T-helper 1 cell treated with Interleukin-12 subunit alpha and Interleukin-12 subunit beta and Interleukin-4 antibody, amounts not matched to agents 30 ng/mL and 1 ng/mL, for 36 hours (primary cell): ENCODE results near the gene EPN3. TPM values are rescaled to one million over a fixed set of nuclear protein-coding genes. Genes with fewer than 3 reads are reported as not detected.

Source experiments
- intact Hi-C: fragments of 100-400 bp; cut with micrococcal nuclease; formaldehyde crosslinking; loops from one replicate; pipeline ENCODE4 v1.15.1; 2024
- total RNA-seq: library from RNA; stranded (reverse); gene quantifications from 2 replicates; pipeline ENCODE4 v1.2.3, GENCODE V29; 2022

The EPN3 gene
- total RNA-seq, 1 donor from 2014 or later, result 0.05 TPM

DNA sequence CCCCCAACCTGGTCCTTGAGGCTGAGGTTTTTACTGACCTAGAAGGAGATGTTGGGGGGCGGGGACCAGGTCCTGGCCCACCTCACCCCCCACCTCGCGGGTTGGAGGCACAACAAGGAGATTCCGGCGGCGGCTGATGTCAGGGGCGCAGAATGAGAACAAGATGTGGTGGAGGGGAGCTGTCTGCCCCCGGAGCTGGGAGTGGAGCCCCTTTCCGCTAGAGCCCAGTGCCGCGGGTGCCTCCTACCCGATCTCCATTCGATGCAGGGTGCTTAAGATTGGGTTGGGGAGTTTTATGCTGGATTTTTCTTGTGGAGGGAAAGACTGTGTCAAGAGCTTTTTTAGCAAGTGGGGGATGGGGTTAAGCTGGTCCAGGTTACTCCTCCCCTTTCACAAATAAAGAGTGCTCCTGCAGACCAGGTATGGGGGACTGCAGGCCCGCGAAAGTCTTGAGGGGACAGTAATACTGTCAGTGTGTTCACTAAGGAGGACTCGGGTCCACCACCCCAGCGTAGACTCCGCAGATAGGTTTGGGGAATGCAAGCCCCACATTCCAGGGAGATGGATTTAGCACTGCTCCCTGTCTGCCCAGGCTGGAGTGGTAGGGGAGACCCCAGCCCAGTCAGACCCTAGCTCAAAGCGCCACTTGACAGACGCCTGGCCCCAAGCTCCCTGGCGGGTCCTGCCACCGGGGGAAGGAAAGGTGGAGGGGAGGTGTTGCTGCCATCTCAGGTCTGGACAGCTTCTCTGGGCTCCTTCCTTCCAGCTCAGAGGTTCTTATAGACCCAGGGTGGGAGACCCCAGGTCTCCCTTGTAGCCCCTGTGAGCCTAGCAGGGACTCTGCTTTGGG lies 29.9 kb downstream of the EPN3 start:
- intact Hi-C loops, result no loop called here

DNA sequence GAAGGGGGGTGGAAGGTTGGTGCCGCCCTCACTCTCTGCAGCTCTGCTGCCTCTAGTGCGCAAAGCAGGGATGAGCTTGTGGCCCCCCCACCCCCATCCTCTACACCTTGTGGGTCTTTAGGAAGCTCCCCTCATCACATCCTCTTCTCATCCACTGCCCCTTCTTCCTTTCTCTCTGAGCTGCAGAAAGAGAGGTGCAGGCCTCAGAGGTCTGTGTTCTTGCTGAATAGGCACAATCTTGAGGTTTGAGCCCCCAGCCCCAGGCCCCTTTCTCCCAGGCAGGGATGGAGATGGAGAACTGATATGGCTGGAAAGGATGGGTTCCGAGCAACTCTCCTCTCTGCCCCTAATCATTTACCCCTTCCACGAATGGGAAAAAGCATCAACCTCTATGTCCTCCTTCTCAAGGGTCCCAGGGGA lies 30.6 kb downstream of the EPN3 start:
- intact Hi-C loops, result no loop called here

DNA sequence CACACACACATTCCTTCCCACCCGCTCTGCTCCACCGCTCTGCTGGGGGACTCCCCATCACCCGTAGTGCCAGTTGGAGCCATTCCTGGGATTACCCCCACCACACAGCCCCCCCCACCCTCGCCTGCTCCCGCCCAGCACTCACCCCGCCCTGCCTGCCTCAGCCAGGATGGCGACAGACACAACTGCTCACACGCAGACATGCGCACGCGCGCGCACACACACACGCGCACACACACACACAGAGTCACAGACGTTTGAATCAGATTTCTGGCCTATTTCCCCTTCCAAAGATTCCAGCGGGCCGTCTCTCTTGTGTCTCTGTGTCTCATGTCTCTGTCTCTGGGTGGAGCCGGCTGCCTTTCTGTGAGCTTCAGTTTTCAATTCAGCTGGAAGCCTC lies 32.4 kb downstream of the EPN3 start:
- intact Hi-C loops, result no loop called here

GRCh38 chr17:50565402-50566350 lies 33.1 kb downstream of the EPN3 start:
- intact Hi-C loops, result no loop called here

- intact Hi-C loops, result no loop called here
These were observed 34.4 kb downstream of the EPN3 start for GRCh38 chr17:50566886-50567285.

DNA sequence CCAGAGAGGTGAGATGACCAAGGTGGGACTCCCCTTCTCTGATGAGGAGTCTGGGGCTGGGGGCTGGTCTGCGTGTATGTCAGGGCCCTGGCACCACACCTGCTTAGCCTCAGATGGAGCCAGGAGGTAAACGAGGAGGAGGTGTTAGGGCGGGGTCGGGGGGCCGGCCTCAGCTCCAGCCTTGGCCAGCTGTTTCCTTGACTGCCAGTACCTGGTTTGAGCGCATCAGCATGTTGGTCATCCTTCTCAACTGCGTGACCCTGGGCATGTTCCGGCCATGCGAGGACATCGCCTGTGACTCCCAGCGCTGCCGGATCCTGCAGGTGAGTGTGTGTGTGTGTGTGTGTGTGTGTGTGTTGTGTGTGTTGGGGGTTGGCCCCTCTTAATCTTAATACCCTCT lies 36.1 kb downstream of the EPN3 start:
- intact Hi-C loops, result no loop called here

DNA sequence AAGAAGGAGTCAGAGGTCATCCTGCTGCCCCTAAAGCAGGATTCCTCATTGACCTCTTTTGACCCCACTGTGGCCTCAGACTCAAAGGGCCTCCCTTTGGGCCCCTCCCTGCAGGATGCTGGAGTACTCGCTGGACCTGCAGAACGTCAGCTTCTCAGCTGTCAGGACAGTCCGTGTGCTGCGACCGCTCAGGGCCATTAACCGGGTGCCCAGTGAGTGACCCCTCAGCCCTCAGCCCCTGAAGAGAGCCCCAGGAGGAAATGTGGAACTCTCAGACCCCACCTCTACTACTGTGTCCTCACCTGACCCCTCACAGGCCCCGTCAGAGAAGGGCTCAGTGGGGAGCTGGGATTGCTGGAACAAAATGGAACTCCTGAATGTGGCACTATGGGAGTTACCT lies 37.1 kb downstream of the EPN3 start:
- intact Hi-C loops, result no loop called here

DNA sequence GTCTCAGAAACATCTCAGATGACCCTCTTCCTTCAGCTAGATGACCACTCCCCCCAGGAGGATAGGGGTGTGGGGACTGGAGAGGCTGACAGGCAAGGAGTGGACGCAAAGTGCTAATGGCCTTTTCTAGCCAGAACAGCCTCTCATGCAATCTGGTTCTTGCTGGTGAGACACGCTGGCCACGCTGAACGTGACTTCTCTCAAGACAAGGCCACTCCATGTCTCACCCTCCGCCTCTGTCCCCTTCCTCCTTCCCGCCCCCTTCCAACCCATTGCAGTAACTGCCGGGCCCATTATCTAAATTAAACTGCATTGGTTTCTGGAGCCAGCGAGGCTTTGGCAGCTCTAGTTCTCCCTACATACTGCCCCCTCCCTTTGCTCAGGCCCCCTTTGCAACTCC lies 37.5 kb downstream of the EPN3 start:
- intact Hi-C loops, result no loop called here

GRCh38 chr17:50570528-50570927 lies 38.0 kb downstream of the EPN3 start:
- intact Hi-C loops, result no loop called here

DNA sequence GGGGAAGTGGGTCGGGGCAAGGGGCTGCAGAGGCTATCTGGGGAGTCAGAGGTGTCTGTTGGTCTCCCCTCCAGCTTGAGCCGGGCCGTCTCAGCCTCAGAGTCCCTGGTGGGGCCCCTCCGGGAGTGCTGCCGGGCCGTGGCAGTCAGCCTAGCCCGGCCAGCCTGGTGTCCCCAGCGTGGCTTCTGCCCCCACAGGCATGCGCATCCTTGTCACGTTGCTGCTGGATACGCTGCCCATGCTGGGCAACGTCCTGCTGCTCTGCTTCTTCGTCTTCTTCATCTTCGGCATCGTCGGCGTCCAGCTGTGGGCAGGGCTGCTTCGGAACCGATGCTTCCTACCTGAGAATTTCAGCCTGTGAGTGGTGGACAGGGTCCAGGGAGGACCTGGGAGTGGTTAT lies 39.1 kb downstream of the EPN3 start:
- intact Hi-C loops, result no loop called here

- intact Hi-C loops, result no loop called here
These were observed 40.0 kb downstream of the EPN3 start for GRCh38 chr17:50572541-50572940.

DNA sequence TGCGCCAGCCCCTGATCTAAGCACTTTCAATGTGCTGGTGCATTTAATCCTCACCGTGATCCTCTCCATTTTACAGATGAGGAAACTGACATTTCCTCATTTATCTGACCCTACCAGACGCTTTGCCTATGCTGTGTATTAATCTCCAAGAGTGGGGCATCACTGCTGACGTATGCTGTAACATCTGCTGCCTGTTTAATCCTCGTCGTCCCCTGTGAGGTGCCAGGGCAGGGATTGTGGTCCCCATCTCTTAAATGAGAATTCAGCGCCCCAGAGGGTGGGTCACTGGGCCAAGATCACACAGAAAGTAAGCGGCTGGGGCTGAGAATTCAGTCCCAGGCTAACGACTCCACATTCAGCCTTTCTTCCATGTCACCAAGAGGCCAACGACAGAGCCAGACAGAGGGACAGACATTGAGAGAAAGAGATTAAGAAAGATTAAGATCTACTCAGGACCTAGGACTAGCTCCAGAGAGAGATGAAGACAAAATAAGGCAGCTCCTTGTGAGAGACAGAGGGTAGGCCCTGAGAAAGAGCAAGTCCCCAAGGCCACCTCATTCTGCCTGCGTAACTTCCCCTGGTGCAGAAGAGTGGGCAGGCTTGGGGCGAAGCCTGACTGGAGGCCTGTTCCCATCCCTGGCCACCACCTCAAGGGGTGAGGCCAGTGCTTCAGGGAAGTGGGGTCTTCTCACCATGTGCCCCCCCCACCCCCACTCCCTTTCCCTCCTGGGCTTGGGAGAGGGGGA lies 41.5 kb downstream of the EPN3 start:
- intact Hi-C loops, result no loop called here

DNA sequence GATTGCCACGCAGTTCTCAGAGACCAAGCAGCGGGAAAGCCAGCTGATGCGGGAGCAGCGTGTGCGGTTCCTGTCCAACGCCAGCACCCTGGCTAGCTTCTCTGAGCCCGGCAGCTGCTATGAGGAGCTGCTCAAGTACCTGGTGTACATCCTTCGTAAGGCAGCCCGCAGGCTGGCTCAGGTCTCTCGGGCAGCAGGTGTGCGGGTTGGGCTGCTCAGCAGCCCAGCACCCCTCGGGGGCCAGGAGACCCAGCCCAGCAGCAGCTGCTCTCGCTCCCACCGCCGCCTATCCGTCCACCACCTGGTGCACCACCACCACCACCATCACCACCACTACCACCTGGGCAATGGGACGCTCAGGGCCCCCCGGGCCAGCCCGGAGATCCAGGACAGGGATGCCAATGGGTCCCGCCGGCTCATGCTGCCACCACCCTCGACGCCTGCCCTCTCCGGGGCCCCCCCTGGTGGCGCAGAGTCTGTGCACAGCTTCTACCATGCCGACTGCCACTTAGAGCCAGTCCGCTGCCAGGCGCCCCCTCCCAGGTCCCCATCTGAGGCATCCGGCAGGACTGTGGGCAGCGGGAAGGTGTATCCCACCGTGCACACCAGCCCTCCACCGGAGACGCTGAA lies 43.2 kb downstream of the EPN3 start:
- intact Hi-C loops, result no loop called here

DNA sequence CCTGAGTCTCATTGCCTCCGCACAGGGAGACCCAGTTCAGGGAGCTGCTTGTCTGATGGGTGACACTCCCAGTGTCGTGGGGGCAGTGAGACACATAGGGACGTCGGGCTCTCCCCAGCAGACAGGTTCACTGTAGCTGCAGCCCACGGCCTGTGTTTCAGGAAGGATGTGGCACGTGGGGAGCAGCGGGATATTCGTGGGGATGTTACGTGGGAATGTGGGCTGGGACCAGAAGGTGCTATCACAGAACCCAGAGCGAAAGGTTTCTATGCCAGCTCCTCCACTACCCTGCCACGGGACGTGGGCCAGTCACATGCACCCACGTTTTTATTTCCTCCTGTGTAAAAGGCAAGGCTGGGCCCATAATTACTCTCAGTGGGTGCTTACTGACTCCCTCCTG lies 44.3 kb downstream of the EPN3 start:
- intact Hi-C loops, result no loop called here

DNA sequence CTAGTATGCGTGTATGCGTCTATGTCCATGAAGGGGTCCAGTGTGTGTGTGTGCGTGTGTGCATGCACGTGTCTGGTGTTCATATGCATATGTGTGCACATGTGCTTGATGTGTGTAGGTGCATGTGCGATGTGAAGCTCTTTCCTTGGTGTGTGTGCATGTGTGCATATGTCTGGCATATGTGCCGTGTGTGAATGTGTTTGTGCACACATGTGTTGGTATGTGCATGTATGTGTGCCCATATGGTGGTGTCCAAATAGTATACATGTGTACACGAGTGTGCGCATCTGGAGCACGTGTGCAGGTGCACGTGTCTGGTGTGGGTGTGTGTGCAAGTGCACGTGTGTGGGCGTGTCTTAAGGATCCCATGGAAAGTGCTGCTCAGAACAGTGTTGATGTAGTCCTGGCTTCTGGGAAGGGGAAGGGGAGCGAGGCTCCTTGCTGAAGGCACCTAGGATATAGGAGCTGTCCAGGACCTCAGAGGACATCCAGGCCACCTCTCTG lies 45.0 kb downstream of the EPN3 start:
- intact Hi-C loops, result no loop called here

DNA sequence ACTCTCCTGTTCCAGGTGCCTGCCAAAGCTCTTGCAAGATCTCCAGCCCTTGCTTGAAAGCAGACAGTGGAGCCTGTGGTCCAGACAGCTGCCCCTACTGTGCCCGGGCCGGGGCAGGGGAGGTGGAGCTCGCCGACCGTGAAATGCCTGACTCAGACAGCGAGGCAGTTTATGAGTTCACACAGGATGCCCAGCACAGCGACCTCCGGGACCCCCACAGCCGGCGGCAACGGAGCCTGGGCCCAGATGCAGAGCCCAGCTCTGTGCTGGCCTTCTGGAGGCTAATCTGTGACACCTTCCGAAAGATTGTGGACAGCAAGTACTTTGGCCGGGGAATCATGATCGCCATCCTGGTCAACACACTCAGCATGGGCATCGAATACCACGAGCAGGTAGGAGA lies 45.6 kb downstream of the EPN3 start:
- intact Hi-C loops, result no loop called here

GRCh38 chr17:50579399-50579798 lies 46.9 kb downstream of the EPN3 start:
- intact Hi-C loops, result no loop called here

- intact Hi-C loops, result no loop called here
These were observed 48.1 kb downstream of the EPN3 start for GRCh38 chr17:50580646-50581045.

GRCh38 chr17:50581316-50581715 lies 48.8 kb downstream of the EPN3 start:
- intact Hi-C loops, result no loop called here

- intact Hi-C loops, result no loop called here
These were observed 50.2 kb downstream of the EPN3 start for GRCh38 chr17:50582741-50583140.

DNA sequence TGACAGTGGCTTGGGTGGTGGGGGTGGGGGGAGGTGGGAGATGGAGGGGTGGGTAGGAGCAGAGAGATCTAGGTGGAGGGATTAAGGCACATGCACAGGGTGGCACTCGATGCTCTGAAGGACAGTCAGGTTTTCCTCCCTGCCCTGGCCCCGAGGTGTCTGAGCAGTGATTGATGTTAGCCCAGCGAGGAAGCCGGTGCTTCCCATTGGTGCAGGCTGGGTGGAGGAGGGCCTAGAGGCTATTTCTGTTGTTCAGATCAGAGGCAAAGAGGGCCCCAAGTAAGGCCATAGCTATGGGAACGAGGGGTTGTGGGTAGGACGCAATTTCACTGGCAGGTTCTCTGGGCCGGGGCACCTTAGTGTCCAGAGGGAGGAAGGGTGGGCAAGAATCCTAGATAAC lies 51.1 kb downstream of the EPN3 start:
- intact Hi-C loops, result no loop called here
